ENCODE data around the gene SDS.

SDS gene, protein sequence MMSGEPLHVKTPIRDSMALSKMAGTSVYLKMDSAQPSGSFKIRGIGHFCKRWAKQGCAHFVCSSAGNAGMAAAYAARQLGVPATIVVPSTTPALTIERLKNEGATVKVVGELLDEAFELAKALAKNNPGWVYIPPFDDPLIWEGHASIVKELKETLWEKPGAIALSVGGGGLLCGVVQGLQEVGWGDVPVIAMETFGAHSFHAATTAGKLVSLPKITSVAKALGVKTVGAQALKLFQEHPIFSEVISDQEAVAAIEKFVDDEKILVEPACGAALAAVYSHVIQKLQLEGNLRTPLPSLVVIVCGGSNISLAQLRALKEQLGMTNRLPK

DNA sequence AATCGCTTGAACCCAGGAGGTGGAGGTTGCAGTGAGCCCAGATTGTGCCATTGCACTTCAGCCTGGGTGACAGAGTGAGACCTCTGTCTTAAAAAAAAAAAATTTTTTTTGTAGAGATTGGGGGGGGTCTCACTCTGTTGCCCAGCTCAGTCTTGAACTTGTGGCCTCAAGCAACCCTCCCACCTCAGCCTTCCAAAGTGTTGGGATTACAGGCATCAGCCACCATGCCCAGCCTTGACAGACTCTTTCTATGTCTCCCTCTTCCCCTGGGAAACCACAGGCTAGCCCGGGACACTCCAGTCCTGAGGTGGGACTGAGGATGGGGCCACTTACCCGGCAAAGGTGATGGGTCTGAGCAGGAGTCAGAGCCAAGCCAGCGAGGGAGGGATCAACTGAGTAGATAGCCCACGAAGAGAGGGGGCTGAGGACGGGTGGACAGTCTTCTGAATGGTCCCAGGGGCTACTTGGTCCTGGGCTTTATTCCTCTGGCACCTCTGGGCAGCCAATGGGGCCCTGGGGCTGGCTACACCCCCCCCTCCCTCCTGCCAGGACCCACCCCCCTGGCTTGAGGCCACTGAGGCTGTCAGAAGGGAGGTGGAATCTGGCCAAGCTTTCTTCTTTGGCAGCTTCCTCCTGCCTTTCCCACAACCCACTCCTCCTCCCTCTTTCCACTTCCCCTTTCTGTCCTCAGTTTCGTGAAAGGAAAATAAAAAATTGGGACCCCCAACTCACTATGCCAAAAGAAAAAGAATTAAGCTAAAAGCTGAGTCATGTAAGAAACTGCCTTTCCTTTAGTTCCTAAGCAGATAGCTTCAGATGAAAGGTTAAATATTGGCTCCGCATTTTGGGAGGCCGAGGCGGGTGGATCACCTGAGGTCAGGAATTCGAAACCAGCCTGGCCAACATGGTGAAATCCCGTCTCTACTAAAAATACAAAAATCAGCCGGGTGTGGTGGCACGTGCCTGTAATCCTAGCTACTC is at the start of gene SDS:
TSS of gene SDS (minus strand) at position 453 of the 981 bp plus-strand sequence. CDS start 4,179 bp downstream, outside the sequence.
- DNase-seq: no peak

DNA sequence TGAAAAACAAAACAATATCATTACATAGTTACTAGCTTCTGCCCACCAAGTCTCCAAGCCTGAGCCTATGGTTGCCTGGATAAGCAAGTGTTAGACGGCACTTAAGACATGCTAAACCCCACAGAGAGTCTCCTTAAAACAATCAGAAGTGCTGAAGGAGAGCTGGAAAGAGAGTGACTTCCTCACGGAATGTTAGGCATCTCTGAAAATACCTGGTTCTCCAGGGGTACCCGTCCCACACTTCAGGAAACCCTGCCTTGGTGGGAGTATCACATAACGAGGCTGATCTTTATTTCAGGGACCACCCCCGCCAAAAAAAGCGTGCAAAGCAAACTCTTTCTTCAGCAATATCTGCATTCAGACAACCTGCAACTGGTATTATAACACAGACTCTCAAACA is 49.6 kb upstream of the SDS start:
- no peak for DNase-seq

DNA sequence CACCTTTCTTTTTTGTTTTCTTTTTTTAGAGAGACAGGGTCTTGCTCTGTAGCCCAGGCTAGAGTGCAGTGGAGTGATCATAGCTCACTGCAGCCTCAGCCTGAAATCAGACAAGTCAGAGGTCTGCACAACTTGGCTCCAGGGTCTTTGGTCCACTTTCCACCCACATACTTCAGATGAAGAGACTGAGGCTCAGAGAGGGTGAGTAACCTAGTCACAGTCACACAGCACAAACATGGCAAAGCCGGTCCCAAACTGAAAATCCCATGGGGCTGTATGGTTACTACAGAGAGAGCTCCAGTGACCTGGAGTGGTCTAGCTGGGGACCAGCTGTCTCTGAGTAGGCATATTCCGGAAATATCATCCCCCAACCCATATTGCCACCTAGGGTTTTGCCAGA is 48.8 kb upstream of the SDS start:
- no peak for DNase-seq

DNA sequence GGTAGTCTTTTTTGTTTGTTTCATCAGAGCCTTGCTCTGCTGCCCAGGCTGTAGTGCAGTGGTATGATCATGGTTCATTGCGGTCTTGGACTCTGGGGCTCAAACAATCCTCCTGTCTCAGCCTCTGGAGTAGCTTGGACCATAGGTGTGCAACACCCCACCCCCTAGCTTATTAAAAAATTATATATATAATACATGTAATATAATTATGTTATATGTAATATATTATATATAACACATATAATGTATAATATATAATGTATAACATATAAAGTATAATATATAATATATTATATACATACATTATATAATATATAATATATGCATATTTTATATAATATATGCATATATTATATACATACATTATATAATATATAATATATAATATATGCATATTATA is 46.2 kb upstream of the SDS start:
- DNase-seq: no peak

DNA sequence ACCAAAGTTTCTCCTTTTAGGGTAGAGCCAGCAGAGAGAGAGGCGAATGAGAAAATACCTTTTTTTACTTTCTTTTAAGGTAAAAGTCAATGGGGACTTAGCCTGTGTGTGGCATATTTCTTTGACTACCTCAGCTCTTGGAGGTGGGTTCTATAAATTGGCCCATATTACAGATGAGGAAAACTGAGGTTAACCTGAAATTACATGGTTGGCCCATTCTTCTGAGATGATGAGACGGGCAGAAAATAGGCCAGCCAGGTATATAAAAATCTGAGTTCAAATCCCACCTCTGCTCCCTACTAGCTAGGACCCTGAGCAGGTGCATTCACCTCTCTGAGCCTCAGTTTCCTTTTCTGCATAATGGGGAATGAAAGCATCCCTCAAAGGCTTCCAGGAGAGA is 45.6 kb upstream of the SDS start:
- no peak for DNase-seq

DNA sequence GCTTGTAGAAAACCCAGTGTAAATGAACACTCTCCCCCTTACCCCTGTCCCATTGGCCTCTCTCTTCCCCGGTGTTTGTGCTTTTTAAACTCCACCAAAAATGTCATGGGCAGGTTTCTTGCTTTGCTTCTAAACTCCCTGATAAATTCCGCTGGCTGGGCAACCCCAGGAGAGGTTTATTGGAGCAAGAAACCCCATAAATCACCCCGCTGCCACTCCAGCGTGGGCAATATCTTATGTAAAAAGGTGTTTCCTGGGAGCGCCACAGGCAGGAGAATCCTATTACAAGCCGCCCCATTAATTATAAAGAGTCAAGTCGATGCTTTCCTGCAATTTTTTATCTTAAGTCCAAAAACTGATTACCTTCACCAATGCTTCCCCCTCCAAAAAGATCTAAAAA is 45.2 kb upstream of the SDS start:
- DNase-seq: peak; percentile 9

DNA sequence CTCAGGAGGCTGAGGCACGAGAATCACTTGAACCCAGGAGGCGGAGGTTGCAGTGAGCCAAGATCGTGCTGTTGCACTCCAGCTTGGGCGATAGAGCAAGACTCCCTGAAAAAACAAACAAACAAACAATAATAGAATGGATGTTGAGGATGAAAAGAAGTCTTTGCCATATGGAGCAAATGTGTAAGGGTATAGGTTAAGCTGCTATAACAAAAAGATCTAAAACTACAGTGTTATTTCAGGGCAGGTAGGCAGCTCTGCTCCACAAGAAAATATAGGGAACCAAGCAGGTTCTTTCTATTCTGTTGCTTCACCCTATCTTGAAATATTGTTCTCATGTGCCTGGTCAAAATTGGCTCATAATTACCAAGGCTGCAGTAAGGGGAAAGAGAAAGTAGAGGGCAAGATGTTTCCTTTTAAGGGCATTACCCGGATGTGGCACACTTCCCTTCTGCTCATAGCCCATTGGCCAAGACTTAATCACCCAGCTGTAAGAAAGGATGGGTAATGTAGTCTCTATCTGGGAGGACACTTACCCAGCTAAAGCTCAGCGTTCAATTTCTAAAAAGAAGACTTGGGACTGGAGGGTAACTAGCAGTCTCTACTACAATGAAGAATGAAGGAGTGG is 42.0 kb upstream of the SDS start:
- DNase-seq: no peak

DNA sequence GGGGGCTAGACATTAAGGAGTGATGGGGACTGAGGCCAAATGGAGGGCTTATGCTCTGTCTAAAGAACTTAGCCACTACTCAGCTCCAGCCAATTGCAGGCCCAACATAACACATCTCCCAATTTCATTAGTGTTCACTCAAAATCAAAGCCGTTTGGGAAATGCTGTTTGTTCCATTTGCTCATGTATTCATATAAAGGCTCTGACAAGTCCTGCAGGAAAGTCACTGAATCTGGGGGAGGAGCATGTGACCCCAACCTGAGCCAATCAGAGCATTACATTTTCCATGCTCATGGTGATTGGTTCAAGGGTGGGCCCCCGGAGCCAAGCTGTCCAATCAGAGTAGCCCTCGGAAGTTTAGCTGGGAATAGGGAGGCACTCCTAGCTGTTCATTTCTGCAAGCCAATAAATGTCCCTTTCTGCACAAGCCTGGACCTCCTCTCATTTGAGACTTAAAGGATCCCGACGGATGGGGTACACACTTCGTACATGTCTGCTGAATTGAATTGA is 39.4 kb upstream of the SDS start:
- no peak for DNase-seq

GRCh38 chr12:113440947-113441782 is 37.5 kb upstream of the SDS start:
- peak; percentile 50 for DNase-seq

DNA sequence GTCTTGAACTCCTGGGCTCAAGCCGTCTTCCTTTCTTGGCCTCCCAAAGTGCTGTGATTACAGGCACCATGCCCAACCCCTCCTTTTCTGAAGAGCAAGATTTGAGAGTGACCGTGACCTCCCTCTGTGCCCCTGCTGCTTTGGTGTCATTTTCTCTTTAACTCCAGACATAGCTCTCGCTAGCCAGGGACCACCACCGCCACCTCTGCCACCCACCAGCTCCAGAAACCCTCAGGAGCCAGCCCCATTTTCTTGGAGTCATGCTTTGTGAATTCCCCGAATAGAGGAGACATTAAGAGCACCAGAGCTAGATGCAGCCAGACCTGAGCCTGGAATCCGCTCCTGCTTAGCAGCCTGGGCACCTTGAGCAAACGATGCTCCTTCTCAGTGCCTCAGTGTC is 36.6 kb upstream of the SDS start:
- DNase-seq: no peak

GRCh38 chr12:113439606-113440030 is 35.9 kb upstream of the SDS start:
- DNase-seq: peak; percentile 62

GRCh38 chr12:113439301-113439597 is 35.6 kb upstream of the SDS start:
- DNase-seq: no peak

DNA sequence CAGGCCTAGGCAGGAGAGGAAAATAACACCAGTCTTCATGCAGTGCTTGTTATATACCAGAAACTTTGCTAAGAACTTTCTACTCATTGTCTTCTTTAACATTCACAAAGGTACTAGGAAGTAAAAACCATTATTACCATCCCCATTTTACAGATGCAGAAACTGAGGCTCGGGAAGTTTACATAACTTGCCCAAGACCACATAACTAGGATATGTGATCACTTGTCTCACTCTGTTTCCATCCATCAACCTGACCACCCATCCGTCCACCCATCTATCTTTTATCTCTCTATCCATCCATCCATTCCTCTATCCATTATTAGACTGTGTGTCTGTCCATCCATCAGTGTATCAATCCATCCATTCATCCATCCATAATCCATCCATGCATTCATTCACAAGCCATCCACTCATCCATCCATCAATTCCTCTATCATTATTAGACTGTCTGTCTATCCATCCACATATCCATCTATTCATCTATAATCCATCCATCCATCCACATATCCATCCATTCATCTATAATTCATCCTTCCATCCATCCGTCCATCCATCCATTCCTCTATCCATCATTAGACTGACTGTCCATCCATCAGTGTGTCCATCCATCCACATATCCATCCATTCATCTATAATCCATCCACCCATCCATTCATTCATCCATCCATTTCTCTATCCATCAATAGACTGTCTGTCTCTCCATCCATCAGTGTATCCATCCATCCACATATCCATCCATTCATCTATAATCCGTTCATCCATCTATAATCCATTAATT is 35.0 kb upstream of the SDS start:
- DNase-seq: no peak

- no peak for DNase-seq
Measured at GRCh38 chr12:113437729-113438100, 34.0 kb upstream of the SDS start.

- no peak for DNase-seq
Measured at GRCh38 chr12:113436993-113437728, 33.5 kb upstream of the SDS start.

- DNase-seq: no peak
Measured at GRCh38 chr12:113436586-113436985, 32.9 kb upstream of the SDS start.

- no peak for DNase-seq
Measured at GRCh38 chr12:113435367-113435766, 31.7 kb upstream of the SDS start.

- DNase-seq: no peak
Measured at GRCh38 chr12:113432986-113433385, 29.3 kb upstream of the SDS start.

- DNase-seq: no peak
Measured at GRCh38 chr12:113428482-113428881, 24.8 kb upstream of the SDS start.

DNA sequence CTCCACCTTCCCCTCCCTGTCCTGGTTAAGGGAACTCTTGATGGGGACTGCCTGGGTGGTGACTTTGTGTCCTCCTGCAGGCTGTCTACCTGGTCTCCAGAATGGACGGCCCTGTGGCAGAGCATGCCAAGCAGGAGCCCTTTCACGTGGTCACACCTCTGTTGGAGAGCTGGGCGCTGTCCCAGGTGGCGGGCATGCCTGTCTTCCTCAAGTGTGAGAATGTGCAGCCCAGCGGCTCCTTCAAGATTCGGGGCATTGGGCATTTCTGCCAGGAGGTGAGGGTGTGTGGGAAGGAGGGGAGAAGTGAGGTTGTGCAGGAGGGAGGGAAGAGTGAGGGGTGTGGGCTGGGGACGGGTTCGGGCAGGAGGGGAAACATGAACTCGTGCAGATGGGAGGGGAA is 24.2 kb upstream of the SDS start:
- no peak for DNase-seq

DNA sequence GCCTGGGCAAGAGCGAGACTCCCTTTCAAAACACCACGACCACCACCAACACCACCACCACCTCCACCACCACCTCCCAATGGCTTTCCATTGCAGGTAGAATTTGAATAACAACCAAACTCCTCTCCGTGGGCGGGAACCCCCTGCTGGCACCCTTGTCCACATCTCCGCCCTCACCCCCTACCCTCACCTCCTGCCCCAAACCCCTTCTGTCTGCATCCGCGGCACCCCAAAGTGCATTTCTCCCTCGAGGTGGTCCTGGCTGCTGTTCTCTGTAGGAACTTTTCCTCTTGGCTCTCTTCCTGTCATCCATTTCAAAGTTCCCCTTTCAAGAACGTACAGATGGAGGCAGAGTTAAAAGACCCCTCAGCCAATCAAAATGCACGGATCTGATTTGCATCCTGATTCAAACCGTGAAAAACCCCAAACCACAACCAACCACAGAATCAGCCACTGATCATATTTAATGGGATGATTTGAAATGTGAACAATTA is 22.3 kb upstream of the SDS start:
- no peak for DNase-seq

All from NCI-H146 (cell line).